Embryonic facial prominence (tissue), 1 donor: ENCODE measurements around the gene GRID1.
"Not testable (repeated sequence)": the region's sequence is repeated elsewhere in the genome, so short reads cannot be mapped to it uniquely, and the experiment has no call there.

Experiments used
- DNase-seq: peaks from one replicate; pipeline ENCODE4 v3.0.0-alpha.2; 2016; ENCODE audit errors: extremely low spot score

The GRID1 gene

DNA sequence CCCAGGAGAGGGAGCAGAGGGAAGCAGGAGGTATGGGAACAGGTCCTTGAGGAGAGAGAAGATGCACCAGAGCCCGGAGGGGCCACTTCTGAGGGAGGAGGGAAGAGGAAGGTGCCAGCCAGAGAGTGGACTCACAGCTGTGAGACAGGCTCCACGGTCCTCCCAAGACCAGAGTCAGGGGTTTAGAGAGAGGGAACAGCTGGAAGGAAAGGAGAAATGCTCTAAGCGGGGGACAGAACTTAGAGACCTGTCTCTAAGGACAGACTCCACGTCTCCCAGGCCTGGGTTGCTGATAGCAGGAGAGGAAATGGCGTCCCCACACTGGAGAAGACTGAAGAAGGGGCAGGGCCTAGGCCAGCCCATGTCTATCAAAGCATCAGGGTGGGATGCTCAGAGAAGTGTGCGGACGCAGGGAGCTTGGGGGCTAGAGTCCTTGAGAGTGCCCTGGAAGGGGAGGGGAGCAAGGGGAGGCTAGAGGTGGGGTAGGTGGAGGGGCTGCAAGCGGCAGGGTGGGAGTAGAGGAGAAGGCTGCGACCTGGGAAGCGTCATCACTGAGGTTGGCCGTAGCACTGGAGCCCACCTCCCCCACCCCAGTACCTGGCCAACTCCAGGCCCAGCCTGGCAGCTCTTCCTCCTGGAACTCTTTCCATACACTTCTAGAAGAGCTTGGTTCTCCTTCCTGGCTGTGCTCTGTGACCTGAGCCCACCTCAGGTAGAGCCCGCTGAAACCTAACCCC, 25.6 kb upstream of the GRID1 start:
- DNase-seq, result no peak

- DNase-seq, result no peak
Measured at GRCh38 chr10:86391236-86391840, 24.7 kb upstream of the GRID1 start.

GRCh38 chr10:86390337-86391120, 23.9 kb upstream of the GRID1 start:
- DNase-seq, result no peak

- no peak for DNase-seq
Measured at GRCh38 chr10:86389441-86390193, 23.0 kb upstream of the GRID1 start.

DNA sequence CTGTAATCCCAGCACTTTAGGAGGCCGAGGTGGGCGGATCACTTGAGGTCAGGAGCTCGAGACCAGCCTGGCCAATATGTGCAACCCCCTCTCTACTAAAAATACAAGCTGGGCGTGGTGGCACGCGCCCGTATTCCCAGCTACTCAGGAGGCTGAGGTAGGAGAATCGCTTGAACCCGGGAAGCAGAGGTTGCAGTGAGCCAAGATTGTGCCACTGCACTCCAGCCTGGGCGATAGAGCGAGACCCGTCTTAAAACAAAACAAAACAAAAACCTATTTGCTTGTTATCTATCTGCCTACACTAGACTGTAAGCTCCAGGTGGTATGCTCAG, 22.5 kb upstream of the GRID1 start:
- not testable (repeated sequence) for DNase-seq

- no peak for DNase-seq
Measured at GRCh38 chr10:86388119-86388704, 21.6 kb upstream of the GRID1 start.

GRCh38 chr10:86387178-86387794, 20.7 kb upstream of the GRID1 start:
- no peak for DNase-seq

- DNase-seq, result no peak
Measured at GRCh38 chr10:86385806-86386205, 19.2 kb upstream of the GRID1 start.

- DNase-seq, result no peak
Measured at GRCh38 chr10:86377797-86378146, 11.2 kb upstream of the GRID1 start.

GRCh38 chr10:86376852-86377796, 10.5 kb upstream of the GRID1 start:
- DNase-seq, result peak; percentile 35

GRCh38 chr10:86376403-86376802, 9.8 kb upstream of the GRID1 start:
- DNase-seq, result no peak

- DNase-seq, result no peak
Measured at GRCh38 chr10:86375204-86375603, 8.6 kb upstream of the GRID1 start.

GRCh38 chr10:86374664-86375063, 8.1 kb upstream of the GRID1 start:
- no peak for DNase-seq

GRCh38 chr10:86373828-86374227, 7.2 kb upstream of the GRID1 start:
- no peak for DNase-seq

DNA sequence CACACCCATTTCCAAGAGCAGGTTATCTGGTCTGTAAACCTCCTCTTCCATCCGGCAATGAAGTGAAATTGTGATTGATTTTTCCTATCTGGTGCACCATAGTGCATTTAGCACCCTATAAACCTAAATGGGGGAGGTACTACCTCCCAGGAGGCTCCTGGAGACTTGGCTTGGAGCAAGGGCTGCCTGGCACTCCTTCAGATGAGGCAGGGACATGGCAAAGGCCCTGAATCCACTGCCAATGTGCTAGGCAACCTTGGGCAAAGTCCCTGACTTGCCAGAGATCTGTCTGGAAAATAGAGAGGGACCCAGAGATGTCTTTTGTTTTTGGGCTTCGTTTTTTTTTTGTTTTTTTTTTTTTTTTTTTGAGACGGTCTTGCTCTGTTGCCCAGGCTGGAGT, 6.7 kb upstream of the GRID1 start:
- no peak for DNase-seq

GRCh38 chr10:86372784-86373239, 6.2 kb upstream of the GRID1 start:
- DNase-seq, result no peak

DNA sequence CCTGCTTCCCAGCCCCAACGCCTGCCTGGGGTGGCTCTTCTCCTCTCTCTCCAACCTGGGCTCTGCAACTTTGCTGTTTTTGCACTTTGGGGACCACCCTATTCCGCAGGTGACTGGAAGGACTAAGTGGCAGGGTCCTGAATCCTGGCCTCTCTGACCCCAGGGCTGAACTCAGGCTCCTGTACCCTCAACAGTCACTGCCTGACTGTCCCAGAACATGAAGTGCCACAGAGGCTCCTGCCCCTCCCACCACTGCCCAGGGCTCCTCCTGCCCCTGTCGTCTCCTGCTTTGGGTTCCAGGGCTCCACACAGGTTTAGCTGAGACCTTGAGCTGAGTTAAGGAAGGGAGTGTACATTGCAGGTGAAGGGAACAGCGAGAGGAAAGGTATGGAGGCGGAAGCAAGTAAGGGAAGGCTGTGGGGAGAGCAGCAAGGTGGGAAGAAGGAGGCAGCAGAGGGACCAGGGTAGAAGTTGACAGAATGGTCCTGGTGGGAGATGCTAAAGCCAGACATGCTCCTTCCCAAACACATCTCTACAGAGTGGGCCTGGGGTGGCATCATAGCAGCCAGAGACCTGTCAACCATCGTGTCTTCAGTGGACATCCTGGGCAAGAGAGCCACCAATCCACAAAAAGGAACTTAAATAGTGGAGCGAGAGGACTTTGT, 5.7 kb upstream of the GRID1 start:
- no peak for DNase-seq

- DNase-seq, result no peak
Measured at GRCh38 chr10:86371691-86372090, 5.1 kb upstream of the GRID1 start.

DNA sequence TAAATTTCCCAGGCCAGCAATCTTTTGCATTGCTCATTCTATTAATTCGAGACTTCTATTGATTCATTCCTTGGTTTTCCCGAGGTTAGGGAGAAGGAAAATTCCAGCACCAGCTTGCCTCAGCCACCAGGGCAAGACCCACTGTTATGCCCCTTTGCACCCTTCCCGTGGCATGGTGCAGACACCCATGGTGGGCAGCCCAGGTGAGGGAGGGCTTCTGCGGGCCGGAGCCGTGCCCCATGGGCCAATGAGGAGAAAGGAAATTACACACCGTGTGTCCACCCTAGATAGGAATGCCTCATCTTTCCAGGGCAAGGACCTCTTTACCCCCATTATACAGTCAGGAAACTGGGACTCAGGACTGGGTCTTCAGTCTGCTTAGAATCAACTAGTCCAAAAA, 4.5 kb upstream of the GRID1 start:
- DNase-seq, result no peak
